Muscle layer of colon (tissue), 2 donors: Measurements from ENCODE around the gene DLX6.
A peak's percentile ranks its signal among the peaks of the same experiment; 100 is the strongest.

Experiments
- H3K27ac ChIP-seq: one replicate; pipeline ENCODE4 v1.7.0; 2013; ENCODE audit warnings: low read depth, mild to moderate bottlenecking, low read length, moderate library complexity
- H3K27me3 ChIP-seq, 2 donors: one replicate each; pipeline ENCODE4 v1.7.0; 2013; ENCODE audit warnings: low read length in 2 of 2, mild to moderate bottlenecking in 2 of 2; ENCODE audit not compliant: insufficient read depth in 2 of 2, control insufficient read depth in 1 of 2
- H3K36me3 ChIP-seq: one replicate; pipeline ENCODE4 v1.7.0; 2013; ENCODE audit warnings: mild to moderate bottlenecking, low read length; ENCODE audit not compliant: insufficient read depth
- H3K4me1 ChIP-seq: one replicate; pipeline ENCODE4 v1.7.0; 2013; ENCODE audit warnings: mild to moderate bottlenecking, low read length; ENCODE audit not compliant: insufficient read depth
- H3K4me3 ChIP-seq, 2 donors: one replicate each; pipeline ENCODE4 v1.7.0; 2013; ENCODE audit warnings: low read length in 2 of 2, low read depth in 1 of 2, mild to moderate bottlenecking in 1 of 2, moderate library complexity in 1 of 2
- H3K9ac ChIP-seq: one replicate; pipeline ENCODE4 v1.7.0; 2013; ENCODE audit warnings: low read length
- H3K9me3 ChIP-seq: one replicate; pipeline ENCODE4 v1.7.0; 2013; ENCODE audit warnings: mild to moderate bottlenecking, low read length
- donor health status: abdominal sarcoma.
- donor health status: Adenocarcinoma of cecum.

Gene DLX6

GRCh38 chr7:97005183-97006054 is at the start of gene DLX6:
DLX6 (plus strand) TSS chr7:97005553; CDS start chr7:97005978, 425 bp downstream.
- peaks cover 9% of the 10 kb centered on the region for H3K4me1 ChIP-seq
- peaks cover 3% of the 10 kb centered on the region for H3K9me3 ChIP-seq
- H3K36me3 ChIP-seq = no peaks in the 10 kb centered on the region
- H3K9ac ChIP-seq = no peak within 1 kb of the TSS
- H3K4me3 ChIP-seq = peak within 1 kb of the TSS; percentile 31 to 32
- no peak within 1 kb of the TSS for H3K27ac ChIP-seq
- peaks cover 87 to 92% of the 10 kb centered on the region in 2 donors for H3K27me3 ChIP-seq

- Histone ChIP-seq H3K36me3 (no peaks in the 10 kb centered on the region), H3K27ac (no peak overlapping the region), H3K9me3 (no peaks in the 10 kb centered on the region), H3K4me3 (no peak overlapping the region), H3K9ac (no peak overlapping the region), H3K4me1 (no peaks in the 10 kb centered on the region), H3K27me3 (no peaks in the 10 kb centered on the region)
Observed at GRCh38 chr7:96959135-96959534, 46.2 kb upstream of the DLX6 start.

GRCh38 chr7:96962221-96962885 is 43.0 kb upstream of the DLX6 start:
- H3K4me1 ChIP-seq = no peaks in the 10 kb centered on the region

GRCh38 chr7:96968981-96969380 is 36.4 kb upstream of the DLX6 start:
- Histone ChIP-seq H3K9ac (no peak overlapping the region), H3K9me3 (no peaks in the 10 kb centered on the region), H3K4me1 (no peaks in the 10 kb centered on the region), H3K27me3 (no peaks in the 10 kb centered on the region), H3K4me3 (no peak overlapping the region), H3K27ac (no peak overlapping the region), H3K36me3 (no peaks in the 10 kb centered on the region)

More at GRCh38 chr7:96962221-96962885, 43.0 kb upstream of the DLX6 start:
- Histone ChIP-seq H3K27ac (no peak overlapping the region), H3K36me3 (no peaks in the 10 kb centered on the region), H3K27me3 (no peaks in the 10 kb centered on the region), H3K9me3 (no peaks in the 10 kb centered on the region), H3K9ac (no peak overlapping the region), H3K4me3 (no peak overlapping the region)

GRCh38 chr7:96970739-96971138 is 34.6 kb upstream of the DLX6 start:
- H3K27me3 ChIP-seq = no peaks in the 10 kb centered on the region
- H3K36me3 ChIP-seq = no peaks in the 10 kb centered on the region
- H3K9ac ChIP-seq = no peak overlapping the region
- no peaks in the 10 kb centered on the region for H3K9me3 ChIP-seq
- no peak overlapping the region for H3K4me3 ChIP-seq
- no peak overlapping the region for H3K27ac ChIP-seq
- H3K4me1 ChIP-seq = no peaks in the 10 kb centered on the region

- H3K4me1 ChIP-seq = no peaks in the 10 kb centered on the region
Observed at GRCh38 chr7:96973986-96974385, 31.4 kb upstream of the DLX6 start.

GRCh38 chr7:96976106-96976505 is 29.2 kb upstream of the DLX6 start:
- Histone ChIP-seq H3K9me3 (no peaks in the 10 kb centered on the region), H3K4me3 (no peak overlapping the region), H3K36me3 (no peaks in the 10 kb centered on the region), H3K27ac (no peak overlapping the region), H3K27me3 (no peaks in the 10 kb centered on the region), H3K9ac (no peak overlapping the region), H3K4me1 (no peaks in the 10 kb centered on the region)

More at GRCh38 chr7:96973986-96974385, 31.4 kb upstream of the DLX6 start:
- Histone ChIP-seq H3K4me3 (no peak overlapping the region), H3K9me3 (no peaks in the 10 kb centered on the region), H3K27ac (no peak overlapping the region), H3K27me3 (no peaks in the 10 kb centered on the region), H3K9ac (no peak overlapping the region), H3K36me3 (no peaks in the 10 kb centered on the region)

GRCh38 chr7:96977445-96977844 is 27.9 kb upstream of the DLX6 start:
- Histone ChIP-seq H3K27ac (no peak overlapping the region), H3K4me3 (no peak overlapping the region), H3K4me1 (no peaks in the 10 kb centered on the region), H3K9ac (no peak overlapping the region), H3K9me3 (no peaks in the 10 kb centered on the region), H3K36me3 (no peaks in the 10 kb centered on the region), H3K27me3 (no peaks in the 10 kb centered on the region)

- no peak overlapping the region for H3K27ac ChIP-seq
- H3K9me3 ChIP-seq = no peaks in the 10 kb centered on the region
- H3K36me3 ChIP-seq = no peaks in the 10 kb centered on the region
- H3K4me3 ChIP-seq = no peak overlapping the region
- H3K4me1 ChIP-seq = no peaks in the 10 kb centered on the region
- no peak overlapping the region for H3K9ac ChIP-seq
- H3K27me3 ChIP-seq = no peaks in the 10 kb centered on the region
Observed at GRCh38 chr7:96979551-96980276, 25.6 kb upstream of the DLX6 start.

- no peak overlapping the region for H3K9ac ChIP-seq
- H3K4me3 ChIP-seq = no peak overlapping the region
- H3K36me3 ChIP-seq = no peaks in the 10 kb centered on the region
- no peak overlapping the region for H3K27ac ChIP-seq
- peaks cover 0 to 1% of the 10 kb centered on the region in 2 donors for H3K27me3 ChIP-seq
- H3K9me3 ChIP-seq = no peaks in the 10 kb centered on the region
- H3K4me1 ChIP-seq = no peaks in the 10 kb centered on the region
Observed at GRCh38 chr7:96982586-96982985, 22.8 kb upstream of the DLX6 start.

GRCh38 chr7:96985992-96986391 is 19.4 kb upstream of the DLX6 start:
- Histone ChIP-seq H3K4me3 (no peak overlapping the region), H3K4me1 (no peaks in the 10 kb centered on the region), H3K9me3 (no peaks in the 10 kb centered on the region), H3K27ac (no peak overlapping the region), H3K36me3 (no peaks in the 10 kb centered on the region), H3K9ac (no peak overlapping the region), H3K27me3 (peaks cover 24 to 29% of the 10 kb centered on the region in 2 donors)
